ENCODE results near the gene ZNF800. TPM values are rescaled to one million over a fixed set of nuclear protein-coding genes. Genes with fewer than 3 reads are reported as not detected.
A peak's percentile ranks its signal among the peaks of the same experiment; 100 is the strongest.

Gene ZNF800
- total RNA-seq, 1 experiment from 2014 or later: 30.7 TPM

DNA sequence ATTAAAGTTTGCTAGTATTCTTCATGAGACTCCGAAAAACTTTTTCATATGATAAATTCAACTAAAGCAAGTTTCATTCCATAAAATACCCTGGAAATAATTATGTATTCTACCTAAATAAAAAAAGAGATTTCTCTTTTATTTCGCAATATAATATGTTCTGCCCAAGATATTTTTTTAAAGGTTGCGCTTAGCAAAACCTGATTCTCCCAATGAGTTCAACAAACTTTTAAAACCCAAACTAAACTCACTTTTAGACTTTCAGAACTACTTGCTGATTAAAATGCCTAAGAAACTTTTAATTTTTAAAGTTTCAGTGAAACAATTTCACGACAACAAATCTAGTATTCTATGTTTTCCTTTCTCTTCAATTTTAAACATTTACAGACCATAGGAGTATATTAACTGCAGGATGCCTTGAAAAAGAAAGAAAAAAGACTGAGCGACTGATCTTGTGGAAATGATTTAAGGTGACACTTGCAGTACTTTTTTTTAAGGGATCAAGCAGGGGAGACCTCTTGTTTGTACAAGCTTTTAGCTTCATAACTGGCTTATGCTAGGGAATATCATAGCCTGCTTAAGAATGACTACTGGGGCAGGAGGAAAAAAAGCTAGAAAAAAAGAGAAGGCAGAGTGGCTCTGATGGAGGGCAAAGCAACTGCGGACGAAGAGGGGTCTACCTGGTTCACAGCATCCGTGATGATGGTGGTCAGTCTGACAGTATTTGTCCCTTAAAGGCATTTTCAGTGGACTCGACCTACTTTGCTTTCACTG lies 1.5 kb downstream of the ZNF800 start:
- no peak for DNase-seq (ENCODE audit: low read depth)

DNA sequence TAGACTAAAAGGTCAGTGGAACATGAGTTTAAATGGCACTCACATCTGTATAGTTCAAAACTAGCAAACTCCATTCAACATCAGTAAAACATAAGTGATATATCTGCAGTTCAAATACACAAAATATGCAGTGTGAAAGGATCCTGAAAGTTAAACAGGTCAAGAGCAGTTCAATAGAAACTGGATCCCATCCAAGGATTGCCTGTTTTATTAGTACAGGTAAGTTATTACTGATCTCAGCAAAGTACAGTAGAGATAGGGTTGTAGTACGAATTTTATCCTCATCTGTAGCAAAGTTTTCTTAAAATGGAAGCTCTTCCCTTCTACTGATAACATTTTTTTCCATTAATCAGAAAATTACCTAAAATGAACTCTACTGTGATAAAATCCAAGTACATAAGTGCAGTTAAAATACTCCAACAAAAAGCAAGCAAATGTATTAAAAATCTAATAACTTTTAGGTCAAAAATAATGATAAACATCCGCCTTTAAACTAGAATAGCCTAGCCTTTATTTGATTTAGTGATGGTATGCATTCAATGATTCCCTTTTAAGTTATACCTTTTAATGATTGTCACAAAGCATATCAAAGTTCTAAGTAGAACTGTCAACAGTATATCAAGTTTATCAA lies 2.2 kb downstream of the ZNF800 start:
- no peak for DNase-seq (ENCODE audit: low read depth)

- DNase-seq (ENCODE audit: low read depth): no peak
These were observed 3.2 kb downstream of the ZNF800 start for GRCh38 chr7:127389321-127389720.

GRCh38 chr7:127387974-127388373 lies 4.5 kb downstream of the ZNF800 start:
- no peak for DNase-seq (ENCODE audit: low read depth)

DNA sequence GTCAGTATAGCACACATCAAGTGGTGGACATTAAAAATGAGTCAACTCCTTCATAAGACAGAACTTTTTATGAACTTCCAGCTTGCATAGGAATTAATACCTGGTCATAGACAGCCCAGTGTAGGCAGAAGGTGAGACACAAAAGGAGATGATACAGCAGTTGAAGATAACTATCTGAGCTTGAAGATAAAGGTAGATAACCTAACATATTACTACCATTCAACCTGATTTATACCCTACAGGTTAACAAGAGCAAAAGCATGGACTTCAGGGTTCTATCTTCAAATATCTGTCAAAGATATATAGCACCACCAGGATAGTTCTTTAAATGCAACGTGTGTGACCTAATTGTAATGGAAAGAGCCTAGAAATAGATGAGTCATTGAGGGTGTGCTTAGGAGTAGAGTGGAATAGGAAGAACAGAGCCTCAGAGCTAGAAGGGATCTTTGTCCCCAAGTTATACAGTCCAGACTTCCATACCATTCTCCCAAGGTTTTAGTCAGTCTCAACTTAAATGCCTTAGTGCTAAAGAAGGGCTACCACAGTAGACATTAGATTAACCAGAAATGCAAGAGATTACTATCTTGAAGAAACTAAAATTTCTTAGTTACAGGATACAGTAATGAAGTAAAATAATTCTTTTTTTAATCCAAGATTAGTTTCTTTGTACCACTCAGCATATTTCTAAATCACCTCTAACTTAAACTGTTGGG lies 9.2 kb downstream of the ZNF800 start:
- DNase-seq (ENCODE audit: low read depth): peak; percentile 35

DNA sequence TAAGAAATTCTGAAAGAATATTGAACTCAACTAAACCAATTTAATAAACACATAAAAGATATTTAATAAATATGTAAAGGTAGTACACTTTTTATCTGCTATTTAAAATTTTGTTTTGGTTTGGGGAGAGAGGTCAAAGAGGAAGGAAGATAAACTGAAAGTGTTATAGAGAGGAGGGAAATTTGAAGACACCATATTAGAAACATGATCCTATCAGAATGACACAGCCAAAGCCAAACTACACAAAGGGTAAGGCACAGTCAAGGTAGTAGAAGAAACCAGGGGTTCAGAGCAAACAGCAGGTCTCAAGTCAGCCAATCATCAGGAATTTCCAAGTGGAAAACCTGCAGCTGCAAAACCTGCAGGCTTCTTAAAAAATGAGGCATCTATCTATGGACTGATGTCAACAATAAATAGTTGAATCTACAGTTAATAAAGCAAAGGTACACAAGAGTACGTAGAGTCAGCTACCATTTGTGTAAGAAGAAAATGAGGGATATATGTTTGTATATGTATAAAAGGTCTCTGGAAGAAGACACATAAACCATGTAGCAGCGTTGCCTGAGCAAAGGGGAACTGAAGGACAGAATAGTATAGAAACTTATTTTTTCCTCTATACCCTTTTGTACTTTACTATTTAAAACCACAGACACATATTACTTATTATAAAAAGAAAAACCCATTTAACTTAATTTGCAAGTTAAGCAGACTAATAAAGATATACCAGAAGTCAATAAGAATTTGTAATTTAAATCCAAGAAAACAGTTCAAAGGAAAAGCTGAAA lies 10.0 kb downstream of the ZNF800 start:
- no peak for DNase-seq (ENCODE audit: low read depth)

DNA sequence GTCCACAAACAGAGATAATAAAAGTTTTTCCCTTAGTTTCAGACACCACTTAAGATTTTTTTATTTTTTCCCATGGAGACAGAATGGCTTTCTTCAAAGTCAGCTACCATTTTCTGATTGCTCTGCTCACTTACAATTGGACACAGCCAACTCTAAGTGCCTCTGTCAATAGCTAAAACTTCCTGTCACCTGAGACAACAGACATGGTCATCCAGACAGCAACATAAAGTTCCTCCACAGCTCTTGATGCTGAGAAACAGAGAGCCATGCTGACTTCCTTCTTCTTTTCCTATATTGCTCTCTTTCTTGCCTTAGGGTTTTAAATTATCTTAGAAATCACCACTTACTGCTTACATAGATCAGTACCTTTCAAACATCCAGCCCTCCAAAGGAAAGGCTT lies 12.0 kb downstream of the ZNF800 start:
- DNase-seq (ENCODE audit: low read depth): no peak

- DNase-seq (ENCODE audit: low read depth): no peak
These were observed 12.9 kb downstream of the ZNF800 start for GRCh38 chr7:127379642-127380041.

DNA sequence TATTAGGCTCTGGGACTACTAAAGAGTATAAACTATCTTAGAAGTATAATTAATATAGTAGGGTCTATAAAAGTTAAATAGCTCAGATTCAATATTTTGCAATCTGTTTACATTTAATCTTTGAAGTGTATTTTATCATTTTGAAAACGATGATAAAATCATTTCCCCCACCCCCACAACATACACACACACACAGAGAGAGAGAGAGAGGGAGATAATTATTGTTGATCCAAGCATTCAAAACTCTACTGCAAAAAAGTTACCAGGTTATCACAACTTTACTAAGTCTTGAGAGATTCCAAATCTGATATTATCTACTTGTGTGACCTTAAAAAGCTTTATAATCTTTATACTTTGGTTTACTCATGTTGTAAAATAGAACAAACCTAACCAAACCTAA lies 14.0 kb downstream of the ZNF800 start:
- no peak for DNase-seq (ENCODE audit: low read depth)

GRCh38 chr7:127377425-127377824 lies 15.1 kb downstream of the ZNF800 start:
- DNase-seq (ENCODE audit: low read depth): no peak

DNA sequence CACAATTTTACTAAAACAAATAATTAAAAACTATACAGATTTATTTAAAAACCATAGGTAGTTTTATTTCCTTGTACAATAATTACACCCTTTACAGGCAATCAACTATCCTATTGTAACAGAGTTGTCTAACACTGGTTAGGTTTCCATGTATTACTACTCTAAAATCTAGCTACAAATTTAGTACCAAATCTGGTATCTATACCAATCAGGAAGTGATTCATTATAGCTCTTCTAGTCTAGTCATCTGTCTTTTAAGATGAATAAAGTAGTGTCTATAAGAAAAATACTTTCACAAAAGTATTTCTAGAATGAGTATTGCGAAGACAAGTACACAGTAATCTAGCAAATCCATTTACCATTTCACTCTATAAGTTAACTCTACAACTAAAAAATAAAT lies 16.9 kb downstream of the ZNF800 start:
- no peak for DNase-seq (ENCODE audit: low read depth)

DNA sequence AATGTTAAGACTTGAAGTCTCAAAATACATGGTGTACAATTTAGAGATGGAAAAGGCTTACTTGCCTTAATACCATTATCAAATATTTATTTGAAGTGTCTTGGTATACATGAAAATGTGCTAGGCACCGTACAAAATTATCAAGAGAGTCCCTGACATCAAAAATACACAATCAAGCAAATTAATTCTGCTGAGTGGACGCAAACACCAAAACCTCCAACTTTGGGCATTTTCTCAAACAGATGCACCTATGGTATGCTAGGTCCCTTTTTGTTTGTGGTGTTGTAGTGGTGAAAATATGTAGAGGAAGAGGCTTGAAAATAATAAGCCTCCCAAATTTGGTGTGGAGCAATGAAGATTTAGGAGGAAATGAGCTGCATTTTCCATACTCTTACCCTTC lies 24.8 kb downstream of the ZNF800 start:
- DNase-seq (ENCODE audit: low read depth): no peak

- no peak for DNase-seq (ENCODE audit: low read depth)
These were observed 25.8 kb downstream of the ZNF800 start for GRCh38 chr7:127366680-127367079.

DNA sequence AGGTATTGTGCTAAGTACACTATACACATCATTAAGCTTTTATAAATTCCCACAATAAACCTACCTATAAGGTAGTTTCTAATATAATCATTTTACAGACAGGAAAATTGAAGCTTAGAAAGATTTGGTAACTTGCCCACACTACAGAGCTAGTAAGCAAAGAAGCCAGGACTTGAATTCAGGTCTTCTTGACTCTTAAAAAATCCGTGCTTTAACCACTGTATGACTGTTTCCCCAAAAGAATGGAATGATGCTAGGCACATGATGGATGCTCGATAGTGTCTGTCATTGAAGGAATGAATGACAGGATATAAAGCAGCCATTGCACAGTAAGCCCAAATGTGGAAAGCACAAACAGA lies 26.6 kb downstream of the ZNF800 start:
- no peak for DNase-seq (ENCODE audit: low read depth)

GRCh38 chr7:127365164-127365956 lies 27.1 kb downstream of the ZNF800 start:
- no peak for DNase-seq (ENCODE audit: low read depth)

- DNase-seq (ENCODE audit: low read depth): no peak
These were observed 30.0 kb downstream of the ZNF800 start for GRCh38 chr7:127362364-127363027.

DNA sequence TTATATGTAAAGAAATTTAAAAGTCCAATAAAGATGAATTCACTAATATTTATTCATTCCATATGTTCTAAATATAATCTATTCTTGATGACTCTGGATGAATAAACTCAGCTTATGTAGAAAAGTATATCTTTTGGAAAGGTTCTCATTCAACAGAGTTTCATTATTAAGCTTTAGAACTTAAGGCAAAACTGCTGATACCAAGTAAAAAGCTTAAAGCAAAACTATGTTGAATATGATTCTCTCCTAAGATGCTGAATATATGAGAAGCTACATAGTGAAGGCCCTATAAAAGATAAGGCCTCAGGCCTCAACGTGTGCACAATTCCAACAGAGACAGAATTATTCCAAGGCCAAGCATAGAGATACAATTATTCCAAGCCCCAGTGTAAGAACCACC lies 30.8 kb downstream of the ZNF800 start:
- DNase-seq (ENCODE audit: low read depth): no peak

DNA sequence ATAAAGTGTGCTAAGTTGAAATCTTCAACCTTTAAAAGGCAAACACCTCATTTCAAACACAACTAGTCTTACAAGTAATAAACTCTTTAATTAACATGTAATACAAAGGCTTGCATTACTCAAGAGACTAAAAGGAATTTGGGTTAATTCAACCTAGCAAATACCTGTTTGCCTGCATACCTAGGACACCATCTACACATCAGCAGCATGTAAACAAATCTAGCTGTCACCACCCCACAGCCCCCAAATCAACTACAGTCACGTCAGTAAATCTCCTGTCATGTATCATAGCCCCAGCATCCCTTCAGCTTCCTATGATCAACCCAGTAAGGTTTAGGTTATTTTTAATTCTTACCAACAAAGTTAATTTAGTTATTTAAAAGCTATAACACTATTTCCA lies 33.5 kb downstream of the ZNF800 start:
- DNase-seq (ENCODE audit: low read depth): no peak

DNA sequence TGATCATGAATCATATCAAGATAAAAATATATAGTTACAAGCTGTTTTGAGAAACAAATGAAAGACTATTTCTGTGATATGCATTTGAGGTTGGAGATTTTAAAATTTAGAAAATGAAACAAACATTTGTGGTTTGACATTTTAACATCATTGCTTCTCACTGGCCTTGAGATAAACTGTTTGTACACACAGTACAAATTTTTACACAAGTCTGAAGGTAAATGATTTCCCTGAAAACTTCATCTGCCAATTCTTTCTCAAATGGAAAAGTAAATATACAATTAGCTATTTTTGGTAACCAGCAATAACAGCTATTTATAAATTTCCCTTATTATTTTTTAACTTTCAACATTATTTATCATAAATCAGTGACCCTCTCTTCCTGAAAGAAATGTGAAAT lies 38.6 kb downstream of the ZNF800 start:
- DNase-seq (ENCODE audit: low read depth): no peak

DNA sequence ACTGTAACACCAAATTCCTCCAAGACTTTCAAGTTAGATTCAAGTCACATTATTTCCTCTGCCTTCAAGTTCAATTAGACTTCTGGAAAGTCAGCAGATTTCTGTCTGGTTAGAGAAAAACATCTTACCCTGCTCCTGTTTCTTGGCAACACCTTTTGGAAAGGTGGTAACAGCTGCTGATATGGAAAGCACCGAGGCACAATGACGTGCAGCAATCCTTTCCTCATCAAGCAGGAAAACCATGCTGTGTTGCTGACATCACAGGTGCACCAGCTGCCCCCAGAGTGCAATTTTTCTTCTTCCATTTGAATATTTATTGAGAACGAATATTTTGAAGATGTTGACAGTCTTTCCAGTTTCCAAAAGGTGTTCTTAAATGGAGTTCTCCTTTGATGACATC lies 41.9 kb downstream of the ZNF800 start:
- no peak for DNase-seq (ENCODE audit: low read depth)

GRCh38 chr7:127349881-127350280 lies 42.6 kb downstream of the ZNF800 start:
- DNase-seq (ENCODE audit: low read depth): no peak
